Kidney glomerular epithelial cell (primary cell): ENCODE results near the gene DDX54.
"Not testable (repeated sequence)": the region's sequence is repeated elsewhere in the genome, so short reads cannot be mapped to it uniquely, and the experiment has no call there.

Experiments
- DNase-seq: peaks from one replicate; lab custom pipeline; 2025; lab: John Stamatoyannopoulos, UW

The DDX54 gene

DNA sequence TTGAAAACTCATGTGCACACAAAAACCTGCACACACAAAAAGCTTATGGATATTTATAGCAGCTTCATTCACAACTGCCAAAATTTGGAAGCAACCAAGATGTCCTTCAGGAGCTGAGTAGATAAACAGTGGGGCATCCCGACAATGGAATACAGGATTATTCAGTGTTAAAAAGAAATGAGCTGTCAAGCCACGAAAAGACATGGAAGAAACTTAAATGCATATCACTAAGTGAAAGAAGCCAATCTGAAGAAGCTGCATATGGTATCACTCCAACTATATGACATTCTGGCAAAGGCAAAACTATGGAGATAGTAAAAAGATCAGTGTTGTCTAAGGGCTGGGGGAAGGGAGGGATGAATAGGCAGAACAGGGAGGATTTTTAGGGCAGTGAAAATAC, 30.7 kb upstream of the DDX54 start:
- no peak for DNase-seq

DNA sequence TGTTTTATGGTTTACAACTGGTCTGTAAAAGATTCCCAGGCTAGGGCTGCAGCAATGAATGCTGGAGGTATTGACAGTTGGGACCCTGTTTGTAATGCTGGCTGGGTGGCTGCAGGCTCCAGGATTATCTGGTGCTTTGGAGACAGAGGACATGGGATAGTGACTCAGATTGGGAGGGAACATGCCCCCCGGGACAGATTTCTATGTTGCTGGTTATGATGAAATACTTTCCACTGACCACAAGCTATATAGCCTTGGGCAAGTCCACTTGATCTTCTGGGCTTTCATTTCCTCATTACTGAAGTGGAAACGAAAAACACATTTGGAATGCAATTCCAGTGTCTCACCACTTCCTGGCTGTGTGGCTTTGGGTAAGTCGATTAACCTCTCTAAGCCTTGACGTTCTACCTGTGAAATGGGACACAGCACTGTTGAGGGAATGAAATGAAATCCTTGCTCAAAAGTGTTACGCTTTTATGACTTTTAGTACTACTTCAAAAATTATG, 29.7 kb upstream of the DDX54 start:
- DNase-seq, result peak; percentile 91

DNA sequence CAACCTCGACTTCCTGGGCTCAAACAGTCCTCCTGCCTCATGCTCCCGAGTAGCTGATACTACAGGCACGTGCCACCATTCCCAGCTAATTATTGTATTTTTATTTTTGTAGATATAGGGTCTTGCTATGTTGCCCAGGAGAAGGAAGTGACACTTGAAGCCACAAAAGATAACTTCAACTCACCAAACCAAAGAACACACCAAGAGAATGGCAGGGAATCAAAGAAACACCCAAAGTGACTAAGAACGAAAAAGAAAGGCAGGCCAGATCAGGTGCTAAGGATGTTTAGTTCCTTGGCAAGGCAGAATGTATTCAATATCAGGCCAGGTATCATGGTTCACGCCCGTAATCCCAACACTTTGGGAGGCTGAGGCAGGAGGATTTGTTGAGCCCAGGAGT, 25.9 kb upstream of the DDX54 start:
- DNase-seq, result no peak

GRCh38 chr12:113208041-113208934, 23.0 kb upstream of the DDX54 start:
- no peak for DNase-seq

- DNase-seq, result no peak
These were observed 22.3 kb upstream of the DDX54 start for GRCh38 chr12:113207613-113208040.

GRCh38 chr12:113206802-113207201, 21.5 kb upstream of the DDX54 start:
- DNase-seq, result not testable (repeated sequence)

GRCh38 chr12:113204804-113205203, 19.5 kb upstream of the DDX54 start:
- peak; percentile 82 for DNase-seq

- DNase-seq, result no peak
These were observed 18.8 kb upstream of the DDX54 start for GRCh38 chr12:113203852-113204760.

GRCh38 chr12:113202300-113203075, 17.2 kb upstream of the DDX54 start:
- no peak for DNase-seq

GRCh38 chr12:113201187-113202177, 16.2 kb upstream of the DDX54 start:
- no peak for DNase-seq

GRCh38 chr12:113200021-113200797, 14.9 kb upstream of the DDX54 start:
- no peak for DNase-seq

DNA sequence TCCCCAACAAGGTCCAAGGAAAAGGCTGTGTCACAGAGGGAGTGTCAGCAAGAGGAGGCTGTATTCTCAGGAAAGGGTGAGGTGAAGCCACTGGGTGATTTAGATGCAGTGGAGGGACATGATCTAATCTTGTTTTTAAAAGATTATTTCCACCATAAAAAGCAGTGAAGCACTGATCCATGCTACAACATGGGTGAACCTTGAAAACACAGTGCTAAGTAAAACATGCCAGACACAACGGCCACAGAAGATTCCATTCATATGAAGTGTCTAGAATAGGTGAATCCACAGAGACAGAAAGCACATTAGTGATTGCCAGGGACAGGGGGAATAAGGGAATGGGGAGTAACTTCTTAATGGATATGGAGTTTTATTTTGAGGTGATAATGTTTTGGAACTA, 13.0 kb upstream of the DDX54 start:
- DNase-seq, result peak; percentile 87

- DNase-seq, result no peak
These were observed 12.3 kb upstream of the DDX54 start for GRCh38 chr12:113197518-113198077.

DNA sequence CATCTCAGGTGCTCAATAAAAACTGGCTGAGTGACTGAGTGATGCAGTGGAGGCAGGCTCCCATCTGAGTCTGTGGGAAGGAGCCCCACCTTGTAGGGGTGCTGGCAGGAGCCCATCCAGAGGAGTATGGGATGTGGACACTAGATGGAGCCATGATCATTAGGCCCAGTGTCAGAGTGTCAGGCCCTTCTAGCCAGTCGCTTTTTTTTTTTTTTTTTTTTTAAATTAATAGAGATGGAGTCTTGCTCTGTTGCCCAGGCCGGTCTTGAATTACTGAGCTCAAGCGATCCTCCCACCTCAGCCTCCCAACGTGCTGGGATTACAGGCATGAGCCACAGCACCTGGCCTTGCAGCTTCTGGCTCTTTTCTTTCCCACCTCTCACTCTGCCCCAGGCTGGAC, 11.7 kb upstream of the DDX54 start:
- peak; percentile 61 for DNase-seq

- no peak for DNase-seq
These were observed 11.3 kb upstream of the DDX54 start for GRCh38 chr12:113196582-113196981.

DNA sequence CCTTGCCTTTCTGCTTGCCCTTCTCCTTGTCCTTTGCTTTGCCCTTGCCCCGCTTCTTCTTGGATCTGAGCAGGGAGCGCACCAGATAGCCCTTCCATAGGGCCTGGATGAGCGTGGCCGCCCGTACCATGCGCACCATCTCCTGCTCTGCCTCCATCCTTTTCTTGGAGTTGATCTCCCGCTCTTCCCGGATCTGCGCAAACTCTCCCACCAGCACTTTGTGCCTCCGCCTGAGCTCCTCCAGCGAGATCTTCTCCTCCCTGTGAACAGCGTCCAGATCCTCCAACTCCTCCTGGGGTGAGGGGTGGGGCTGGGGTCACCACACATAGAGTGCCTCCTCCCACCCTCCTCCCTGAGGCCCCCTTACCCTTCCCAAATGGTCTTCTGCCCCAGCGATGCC, 10.3 kb upstream of the DDX54 start:
- no peak for DNase-seq

- DNase-seq, result peak; percentile 35
These were observed 9.7 kb upstream of the DDX54 start for GRCh38 chr12:113194971-113195391.

GRCh38 chr12:113191227-113191626, 5.9 kb upstream of the DDX54 start:
- DNase-seq, result no peak

GRCh38 chr12:113190761-113191160, 5.5 kb upstream of the DDX54 start:
- no peak for DNase-seq
